Suppressor macrophage treated with lipopolysaccharide for 1 hour (primary cell): ENCODE data around the gene GTF3C6.
"Not testable (repeated sequence)": the region's sequence is repeated elsewhere in the genome, so short reads cannot be mapped to it uniquely, and the experiment has no call there.

Experiments
- DNase-seq, 3 donors: peaks; one replicate each; pipeline ENCODE4 v3.0.0-alpha.2; 2020 to 2022

Gene GTF3C6

GRCh38 chr6:110980227-110980626, 21.7 kb downstream of the GTF3C6 start:
- DNase-seq: no peak

DNA sequence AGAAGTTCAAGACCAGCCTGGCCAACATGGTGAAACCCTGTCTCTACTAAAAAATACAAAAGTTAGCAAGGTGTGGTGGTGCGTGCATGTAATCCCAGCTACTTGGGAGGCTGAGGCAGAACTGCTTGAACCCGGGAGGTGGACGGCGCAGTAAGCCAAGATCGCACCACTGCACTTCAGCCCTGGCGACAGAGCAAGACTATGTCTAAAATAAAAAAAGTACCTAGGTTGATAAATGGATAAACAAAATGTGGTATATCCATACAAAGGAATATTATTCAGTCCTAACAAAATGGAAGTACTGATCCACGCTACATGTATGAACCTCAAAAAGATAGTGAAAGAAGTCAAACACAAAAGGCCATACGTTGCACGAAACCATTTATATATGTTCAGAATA, 22.1 kb downstream of the GTF3C6 start:
- no peak for DNase-seq

DNA sequence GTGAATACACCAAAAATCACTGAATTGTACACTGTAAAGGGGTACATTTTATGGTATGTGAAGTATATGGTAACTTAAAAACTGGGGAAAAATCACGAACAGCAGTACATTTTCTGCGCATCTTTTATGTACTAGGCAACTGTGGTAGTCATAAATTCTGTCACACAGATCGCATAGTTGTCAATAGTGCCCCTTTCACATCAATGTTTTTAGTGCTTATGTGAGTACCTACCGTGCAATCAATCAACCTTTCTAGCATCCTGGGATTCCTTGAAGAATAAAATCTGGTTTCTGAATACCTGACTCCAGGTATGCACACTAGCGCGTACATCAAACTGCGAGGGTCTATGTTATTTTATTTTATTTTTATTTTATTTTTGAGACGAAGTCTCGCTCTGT, 22.7 kb downstream of the GTF3C6 start:
- no peak for DNase-seq

- DNase-seq: peak; percentile 7 to 30 (median 22)
These were observed 32.5 kb downstream of the GTF3C6 start for GRCh38 chr6:110990840-110991576.

DNA sequence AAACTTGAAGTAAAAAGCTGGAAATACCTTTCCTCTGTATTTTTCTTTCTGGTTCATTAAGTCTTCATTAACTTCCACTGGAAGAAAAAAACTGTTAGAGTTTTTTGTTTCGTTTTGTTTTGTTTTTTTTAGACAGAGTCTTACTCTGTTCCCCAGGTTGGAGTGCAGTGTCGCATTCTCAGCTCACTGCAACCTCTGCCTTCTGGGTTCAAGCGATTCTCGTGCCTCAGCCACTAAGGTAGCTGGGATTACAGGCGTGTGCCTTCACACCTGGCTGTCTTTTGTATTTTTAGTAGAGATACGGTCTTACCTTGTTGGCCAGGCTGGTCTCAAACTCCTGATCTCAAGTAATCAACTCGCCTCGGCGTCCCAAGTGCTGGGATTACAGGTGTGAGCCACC, 38.2 kb downstream of the GTF3C6 start:
- no peak for DNase-seq

DNA sequence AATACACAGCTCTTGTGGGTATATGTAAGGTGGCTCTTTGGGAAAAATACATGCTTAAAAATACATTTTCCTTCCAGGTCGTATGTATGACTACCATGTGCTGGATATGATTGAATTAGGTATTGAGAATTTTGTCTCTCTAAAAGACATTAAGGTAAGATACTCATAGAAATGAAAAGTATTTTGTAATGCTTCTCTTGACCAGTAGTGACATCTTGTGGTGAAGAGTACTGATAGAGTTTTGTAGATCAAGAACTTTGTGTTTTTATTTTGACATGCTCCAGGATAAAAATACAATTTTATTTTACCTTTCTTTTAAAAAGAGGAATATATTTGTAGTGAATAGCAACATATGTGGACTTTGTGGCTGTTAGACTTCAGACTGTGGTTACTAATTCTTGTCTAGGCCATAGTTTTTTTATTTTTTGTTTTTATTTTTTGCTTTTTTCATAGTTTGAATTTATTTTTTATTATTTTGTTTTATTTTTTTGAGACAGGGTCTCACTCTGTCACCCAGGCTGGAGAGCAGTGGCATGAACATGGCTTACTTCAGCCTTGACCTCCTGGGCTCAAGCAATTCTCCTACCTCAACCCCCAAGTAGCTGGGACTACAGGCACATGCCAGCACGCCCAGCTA, 41.2 kb downstream of the GTF3C6 start:
- peak; percentile 21 to 57 (median 56) for DNase-seq

DNA sequence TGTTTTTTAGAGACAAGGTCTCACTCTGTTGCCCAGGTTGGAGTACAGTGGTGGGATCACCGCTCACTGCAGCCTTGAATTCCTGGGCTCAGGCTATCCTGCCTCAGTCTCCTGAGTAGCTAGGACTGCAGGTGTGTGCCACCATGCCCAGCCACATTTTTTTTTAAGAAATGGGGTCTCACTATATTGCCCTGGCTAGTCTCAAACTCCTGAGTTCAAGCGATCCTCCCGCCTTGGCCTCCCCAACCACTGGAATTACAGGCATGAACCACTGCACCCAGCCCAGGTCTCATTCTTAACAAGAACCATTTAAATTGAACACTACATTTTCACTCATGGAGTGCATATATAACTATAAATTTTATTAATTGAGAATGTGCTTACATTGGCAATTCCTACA, 43.8 kb downstream of the GTF3C6 start:
- DNase-seq: no peak

DNA sequence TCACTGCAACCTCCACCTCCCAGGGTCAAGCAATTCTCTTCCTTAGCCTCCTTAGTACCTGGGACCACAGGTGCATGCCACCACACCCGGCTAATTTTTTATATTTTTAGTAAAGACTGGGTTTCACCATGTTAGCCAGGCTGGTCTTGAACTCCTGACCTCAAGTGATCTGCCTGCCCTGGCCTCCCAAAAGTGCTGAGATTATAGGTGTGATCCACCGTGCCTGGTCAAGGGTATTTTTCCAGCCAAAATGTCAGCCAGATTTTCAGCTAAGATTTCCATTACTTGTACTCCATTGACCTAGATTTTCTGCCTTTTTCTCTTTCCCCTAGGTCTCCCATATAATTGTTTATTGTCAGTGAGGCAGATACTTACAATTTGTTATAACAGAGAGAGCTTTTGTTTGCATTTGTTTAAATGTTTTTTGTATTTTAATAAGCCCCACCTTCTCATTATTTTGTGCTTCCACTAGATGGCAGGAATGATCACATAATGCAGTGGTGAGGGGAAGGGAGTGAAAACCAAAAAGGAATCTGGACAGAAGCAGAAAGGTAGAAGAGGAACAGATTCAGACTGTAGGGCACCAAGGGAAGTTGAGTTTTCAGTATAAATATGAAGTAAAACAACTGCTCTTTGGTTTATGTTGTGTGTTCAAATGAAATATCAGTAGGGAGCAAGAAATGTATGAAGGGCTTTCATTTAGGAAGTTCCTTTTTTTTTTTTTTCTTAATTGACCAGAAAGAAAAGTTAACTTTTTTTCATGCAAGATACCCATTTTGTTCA, 53.0 kb downstream of the GTF3C6 start:
- DNase-seq: peak; percentile 54 to 74 (median 68)

GRCh38 chr6:111012143-111012452, 53.6 kb downstream of the GTF3C6 start:
- DNase-seq: no peak

DNA sequence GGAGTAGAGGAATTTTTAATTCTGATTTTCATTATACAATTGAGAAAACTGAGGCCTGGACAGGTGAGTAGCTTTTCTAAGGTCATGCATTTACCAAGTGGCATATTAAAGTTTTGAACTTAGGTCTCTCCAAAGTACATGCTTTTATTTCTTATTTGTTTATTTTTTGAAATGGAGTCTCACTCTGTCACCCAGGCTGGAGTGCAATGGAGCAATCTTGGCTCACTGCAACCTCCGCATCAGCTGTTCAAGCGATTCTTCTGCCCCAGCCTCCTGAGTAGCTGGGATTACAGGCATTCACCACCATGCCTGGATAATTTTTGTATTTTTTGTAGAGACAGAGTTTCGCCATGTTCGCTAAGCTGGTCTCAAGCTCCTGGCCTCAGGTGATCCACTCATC, 54.0 kb downstream of the GTF3C6 start:
- not testable (repeated sequence) for DNase-seq

DNA sequence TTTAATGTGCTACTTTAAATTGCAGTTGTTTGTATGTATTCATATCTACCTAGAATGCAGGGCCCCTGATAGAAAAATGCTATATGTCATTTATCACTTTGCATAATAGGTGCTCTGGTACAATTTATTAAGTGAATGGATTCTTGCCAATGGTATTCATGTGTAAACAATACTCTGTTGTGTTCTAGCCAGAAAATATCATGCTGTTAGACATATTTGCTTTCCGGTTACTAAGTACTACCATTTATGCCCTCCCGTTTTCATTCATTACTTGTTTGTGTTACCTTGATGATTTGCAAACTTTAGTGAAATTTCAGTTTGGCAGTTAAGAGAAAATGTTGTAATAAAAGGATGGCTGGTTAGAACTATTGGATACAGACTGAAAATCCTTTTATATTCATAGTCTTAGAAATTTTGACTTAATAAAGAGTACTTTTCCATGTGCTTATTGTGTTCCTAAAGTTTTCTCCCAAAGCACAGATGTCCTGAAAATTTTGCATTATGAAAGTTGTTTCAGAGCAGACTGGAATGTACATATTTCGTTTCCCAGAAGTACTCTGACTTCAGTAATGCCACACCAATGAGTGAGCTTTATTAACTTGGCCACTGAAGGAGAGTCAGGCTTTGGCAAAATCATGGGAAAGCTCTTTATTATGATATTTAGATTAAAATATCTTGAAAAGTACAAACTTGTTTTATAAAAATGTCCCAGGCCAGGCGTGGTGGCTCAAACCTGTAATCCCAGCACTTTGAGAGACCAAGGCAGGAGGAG, 54.8 kb downstream of the GTF3C6 start:
- DNase-seq: no peak

DNA sequence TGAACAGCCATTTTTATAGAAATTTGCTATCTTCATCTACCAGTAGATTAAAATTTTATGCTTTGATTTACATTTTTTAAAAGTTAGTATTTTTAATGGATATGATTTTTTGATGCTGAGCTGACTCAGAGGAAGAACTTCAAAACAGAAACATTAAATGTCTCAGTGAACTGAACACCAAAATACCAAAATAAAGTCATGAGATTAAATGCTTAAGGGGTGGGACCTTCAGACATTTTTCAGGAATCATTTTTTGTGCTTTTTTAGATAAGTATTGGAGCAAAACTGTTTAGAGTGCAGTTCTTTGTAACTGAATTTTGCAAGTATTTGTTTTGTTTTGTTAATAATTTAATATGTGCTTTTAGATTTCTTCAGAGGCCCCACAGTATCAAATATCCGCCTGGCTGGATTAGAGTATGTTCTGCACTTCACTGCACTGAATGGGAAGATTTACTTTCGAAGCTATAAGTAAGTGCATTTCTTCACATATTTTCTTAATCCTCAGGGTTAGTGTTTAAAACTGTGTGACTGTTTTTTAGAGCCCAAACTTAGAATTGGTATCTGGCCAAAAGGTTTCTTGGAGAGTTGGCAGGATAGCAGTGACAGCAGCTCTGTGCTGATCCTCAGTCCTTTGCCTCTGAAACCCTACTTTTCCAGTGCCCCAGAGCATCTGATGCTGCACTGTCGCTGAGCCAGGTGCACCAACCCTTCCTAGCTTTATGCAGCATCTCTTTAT, 57.1 kb downstream of the GTF3C6 start:
- DNase-seq: no peak

DNA sequence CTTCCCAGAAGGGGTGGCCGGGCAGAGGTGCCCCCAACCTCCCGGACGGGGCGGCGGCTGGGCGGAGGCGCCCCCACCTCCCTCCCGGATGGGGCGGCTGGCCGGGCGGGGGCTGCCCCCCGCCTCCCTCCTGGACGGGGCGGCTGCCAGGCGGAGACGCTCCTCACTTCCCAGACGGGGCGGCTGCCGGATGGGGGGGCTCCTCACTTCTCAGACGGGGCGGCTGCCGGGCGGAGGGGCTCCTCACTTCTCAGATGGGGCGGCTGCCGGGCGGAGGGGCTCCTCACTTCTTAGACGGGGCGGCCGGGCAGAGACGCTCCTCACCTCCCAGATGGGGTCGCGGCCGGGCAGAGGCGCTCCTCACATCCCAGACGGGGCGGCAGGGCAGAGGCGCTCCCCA, 58.7 kb downstream of the GTF3C6 start:
- not testable (repeated sequence) for DNase-seq
